AG09309 (cell line): ENCODE results near the gene SNCAIP.

Source experiments
- DNase-seq: peaks from one replicate; pipeline ENCODE4 v3.0.0-alpha.2; 2010; ENCODE audit warnings: low read depth
- H3K4me3 ChIP-seq: 2 replicates; pipeline ENCODE4 v1.5.1; 2011; ENCODE audit warnings: mild to moderate bottlenecking, low read depth, low read length, moderate library complexity; ENCODE audit not compliant: control insufficient read depth
- CTCF ChIP-seq: IDR thresholded peaks from 2 replicates; pipeline ENCODE4 v1.5.1; 2011; ENCODE audit warnings: mild to moderate bottlenecking, low read depth, low read length, inconsistent platforms; ENCODE audit not compliant: insufficient read depth, control insufficient read depth; ENCODE audit errors: missing control alignments

SNCAIP gene

GRCh38 chr5:122431298-122431697 is 119.3 kb downstream of the SNCAIP start:
- no peak overlapping the region for H3K4me3 ChIP-seq
- no peak for TF ChIP-seq CTCF
- DNase-seq = no peak

- TF ChIP-seq CTCF = no peak
- DNase-seq = no peak
- H3K4me3 ChIP-seq = no peak overlapping the region
Observed at GRCh38 chr5:122434205-122434970, 122.4 kb downstream of the SNCAIP start.

DNA sequence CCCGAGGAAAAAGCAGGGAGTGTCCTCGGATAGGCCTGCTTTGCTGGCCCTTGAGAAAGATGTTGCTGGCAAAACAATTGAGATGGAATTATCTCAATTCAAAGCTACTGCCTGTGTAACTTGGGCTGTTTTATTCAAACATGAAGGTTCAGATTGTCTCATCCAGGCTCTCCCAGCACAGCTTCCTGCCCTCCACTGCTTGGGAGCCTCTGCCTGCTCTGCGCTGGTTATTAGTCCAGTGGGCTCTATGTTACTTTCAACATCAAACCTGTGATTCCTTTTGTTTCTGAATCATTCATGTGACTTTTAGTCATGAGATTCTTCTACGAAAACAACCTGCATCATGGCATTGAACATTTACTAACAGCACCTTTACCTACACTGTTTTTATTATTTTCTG is 123.2 kb downstream of the SNCAIP start:
- H3K4me3 ChIP-seq = no peak overlapping the region
- no peak for TF ChIP-seq CTCF
- no peak for DNase-seq

DNA sequence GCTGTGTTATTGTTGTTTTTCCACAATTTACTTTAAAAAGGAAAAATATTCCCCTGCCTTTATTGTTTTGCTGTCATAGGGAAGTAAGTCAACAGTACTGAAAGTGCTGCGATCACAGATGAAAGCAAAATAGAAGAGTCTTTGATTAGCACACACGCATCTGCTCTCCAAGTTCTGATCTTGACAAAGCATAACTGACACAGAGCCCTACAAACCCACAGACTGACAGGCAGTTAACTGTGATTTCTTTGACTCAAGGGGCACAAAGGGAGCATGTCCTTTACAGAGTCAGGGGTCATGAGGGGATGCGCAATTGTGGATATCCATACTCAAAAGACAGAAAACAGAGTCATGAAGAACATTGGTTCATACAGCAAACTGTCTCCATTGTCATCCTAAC is 123.7 kb downstream of the SNCAIP start:
- no peak for DNase-seq
- no peak for TF ChIP-seq CTCF

GRCh38 chr5:122436615-122437014 is 124.6 kb downstream of the SNCAIP start:
- no peak overlapping the region for H3K4me3 ChIP-seq
- no peak for TF ChIP-seq CTCF
- DNase-seq = no peak

More for the DNA sequence above, 123.7 kb downstream of the SNCAIP start:
- no peak overlapping the region for H3K4me3 ChIP-seq

DNA sequence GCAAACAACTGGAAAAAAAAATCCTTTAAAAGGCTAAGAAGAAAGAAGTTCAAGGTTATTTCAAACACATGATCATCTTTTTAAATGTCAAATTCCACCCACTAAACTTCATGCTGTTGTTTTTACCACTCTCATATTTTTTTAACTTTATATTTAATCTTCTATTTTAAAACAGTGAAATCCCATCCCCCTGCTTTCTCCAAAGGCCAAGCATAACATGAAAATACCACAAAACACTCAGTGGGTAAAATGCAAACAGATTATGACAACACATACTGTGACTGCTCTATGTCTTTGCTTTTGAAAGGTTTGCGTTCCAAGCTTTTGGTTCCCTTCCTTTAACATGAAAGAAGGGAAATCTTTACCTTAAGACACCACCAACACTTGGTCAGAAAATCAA is 127.6 kb downstream of the SNCAIP start:
- DNase-seq = no peak
- no peak overlapping the region for H3K4me3 ChIP-seq
- TF ChIP-seq CTCF = no peak
